ENCODE data around the gene EFCAB3.
"Not testable (repeated sequence)": the region's sequence is repeated elsewhere in the genome, so short reads cannot be mapped to it uniquely, and the experiment has no call there.

EFCAB3 gene

GRCh38 chr17:62380253-62380652 lies at the start of gene EFCAB3:
Gene EFCAB3, plus strand, starts transcription at chr17:62380553. Its CDS starts 2,427 bp downstream, at chr17:62382980.
- Histone ChIP-seq H2AFZ (ENCODE audit: low read length, unreplicated experiment) (no peak within 1 kb of the TSS), H3K4me3 (ENCODE audit: low read depth, low read length) (no peak within 1 kb of the TSS), H3K4me1 (ENCODE audit: control insufficient read depth, insufficient read depth, low read length, unreplicated experiment) (no peaks in the 10 kb centered on the region), H3K79me2 (ENCODE audit: control insufficient read depth, insufficient read depth, low read length, unreplicated experiment) (no peaks in the 10 kb centered on the region), H3K27ac (ENCODE audit: low read depth, low read length) (no peak within 1 kb of the TSS), H3K27me3 (ENCODE audit: insufficient read depth, low read length) (peaks cover 67% of the 10 kb centered on the region), H3K36me3 (ENCODE audit: insufficient read depth, low read length) (no peaks in the 10 kb centered on the region)

DNA sequence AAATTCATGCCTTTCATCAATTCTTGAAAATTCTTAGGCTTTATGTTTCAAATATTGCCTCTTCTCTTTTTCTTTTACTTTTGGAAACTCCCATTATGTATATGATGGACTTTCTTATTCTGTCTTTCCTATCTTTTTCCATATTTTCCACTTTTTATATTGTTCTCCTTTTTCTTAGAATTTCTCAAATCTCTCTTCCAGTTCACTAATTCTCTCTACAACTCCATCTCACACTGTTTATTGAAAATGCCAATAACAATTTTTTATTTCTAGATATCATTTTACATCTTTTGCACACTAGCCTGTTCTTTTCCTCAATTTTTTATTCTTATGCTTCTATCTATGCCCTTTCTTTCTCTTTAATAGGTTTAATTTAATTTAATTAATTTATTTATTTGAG lies 43.8 kb upstream of the EFCAB3 start:
- H3K4me3 ChIP-seq (ENCODE audit: low read depth, low read length) = no peak overlapping the region
- no peak overlapping the region for H3K27ac ChIP-seq (ENCODE audit: low read depth, low read length)
- H3K36me3 ChIP-seq (ENCODE audit: insufficient read depth, low read length) = no peaks in the 10 kb centered on the region

GRCh38 chr17:62343764-62344270 lies 36.5 kb upstream of the EFCAB3 start:
- H3K27me3 ChIP-seq (ENCODE audit: insufficient read depth, low read length) = peaks cover 49% of the 10 kb centered on the region
- no peaks in the 10 kb centered on the region for H3K79me2 ChIP-seq (ENCODE audit: control insufficient read depth, insufficient read depth, low read length, unreplicated experiment)
- no peak overlapping the region for H3K4me3 ChIP-seq (ENCODE audit: low read depth, low read length)
- no peaks in the 10 kb centered on the region for H3K36me3 ChIP-seq (ENCODE audit: insufficient read depth, low read length)
- no peak overlapping the region for H2AFZ ChIP-seq (ENCODE audit: low read length, unreplicated experiment)
- no peaks in the 10 kb centered on the region for H3K4me1 ChIP-seq (ENCODE audit: control insufficient read depth, insufficient read depth, low read length, unreplicated experiment)
- no peak overlapping the region for H3K27ac ChIP-seq (ENCODE audit: low read depth, low read length)

More for the DNA sequence above, 43.8 kb upstream of the EFCAB3 start:
- Histone ChIP-seq H3K4me1 (ENCODE audit: control insufficient read depth, insufficient read depth, low read length, unreplicated experiment) (no peaks in the 10 kb centered on the region), H3K79me2 (ENCODE audit: control insufficient read depth, insufficient read depth, low read length, unreplicated experiment) (no peaks in the 10 kb centered on the region), H2AFZ (ENCODE audit: low read length, unreplicated experiment) (no peak overlapping the region), H3K27me3 (ENCODE audit: insufficient read depth, low read length) (peaks cover 13% of the 10 kb centered on the region)

DNA sequence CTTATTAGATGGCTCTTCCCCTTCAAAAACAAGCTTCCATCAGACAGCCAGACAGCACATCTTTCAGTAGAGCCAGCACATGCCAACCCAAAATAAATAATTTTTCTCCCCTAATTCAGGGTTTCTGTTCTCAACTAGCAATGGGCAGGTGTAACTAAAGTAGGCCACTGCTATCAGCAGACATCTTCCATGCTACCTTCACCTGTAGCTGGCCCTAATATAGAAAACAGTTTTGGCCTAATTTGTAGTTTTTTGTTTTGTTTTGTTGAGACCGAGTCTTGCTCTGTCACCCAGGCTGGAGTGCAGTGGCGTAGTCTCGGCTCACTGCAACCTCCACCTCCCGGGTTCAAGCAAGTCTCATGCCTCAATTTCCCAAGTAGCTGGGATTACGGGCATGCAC lies 29.2 kb upstream of the EFCAB3 start:
- Histone ChIP-seq H3K27me3 (ENCODE audit: insufficient read depth, low read length) (peaks cover 85% of the 10 kb centered on the region), H3K27ac (ENCODE audit: low read depth, low read length) (no peak overlapping the region), H2AFZ (ENCODE audit: low read length, unreplicated experiment) (no peak overlapping the region), H3K79me2 (ENCODE audit: control insufficient read depth, insufficient read depth, low read length, unreplicated experiment) (no peaks in the 10 kb centered on the region), H3K4me3 (ENCODE audit: low read depth, low read length) (no peak overlapping the region), H3K4me1 (ENCODE audit: control insufficient read depth, insufficient read depth, low read length, unreplicated experiment) (no peaks in the 10 kb centered on the region), H3K36me3 (ENCODE audit: insufficient read depth, low read length) (no peaks in the 10 kb centered on the region)

DNA sequence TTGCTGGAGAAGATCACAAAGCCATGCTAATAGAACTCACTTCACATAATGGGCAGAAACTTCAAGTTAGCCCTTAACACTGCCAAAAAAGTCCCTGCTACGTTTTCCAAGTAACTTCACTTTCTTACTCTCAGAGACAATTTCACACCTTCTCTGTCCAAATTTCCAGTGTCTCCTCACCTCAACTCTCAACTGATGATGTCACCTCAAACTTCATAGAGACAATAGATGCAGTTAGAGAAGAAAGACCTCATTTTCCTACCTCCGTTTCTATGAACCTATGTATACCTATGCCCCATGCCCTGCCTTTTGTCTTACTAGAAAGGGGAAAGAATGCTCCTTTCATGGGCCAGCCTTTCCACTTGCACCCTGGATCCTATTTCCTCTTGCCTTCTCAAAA lies 14.2 kb upstream of the EFCAB3 start:
- Histone ChIP-seq H3K4me1 (ENCODE audit: control insufficient read depth, insufficient read depth, low read length, unreplicated experiment) (no peaks in the 10 kb centered on the region), H3K4me3 (ENCODE audit: low read depth, low read length) (no peak overlapping the region), H2AFZ (ENCODE audit: low read length, unreplicated experiment) (no peak overlapping the region), H3K36me3 (ENCODE audit: insufficient read depth, low read length) (no peaks in the 10 kb centered on the region), H3K79me2 (ENCODE audit: control insufficient read depth, insufficient read depth, low read length, unreplicated experiment) (no peaks in the 10 kb centered on the region), H3K27ac (ENCODE audit: low read depth, low read length) (no peak overlapping the region), H3K27me3 (ENCODE audit: insufficient read depth, low read length) (peaks cover 45% of the 10 kb centered on the region)

- Histone ChIP-seq H3K4me1 (ENCODE audit: control insufficient read depth, insufficient read depth, low read length, unreplicated experiment) (no peaks in the 10 kb centered on the region), H2AFZ (ENCODE audit: low read length, unreplicated experiment) (no peak overlapping the region), H3K36me3 (ENCODE audit: insufficient read depth, low read length) (no peaks in the 10 kb centered on the region), H3K27ac (ENCODE audit: low read depth, low read length) (no peak overlapping the region), H3K79me2 (ENCODE audit: control insufficient read depth, insufficient read depth, low read length, unreplicated experiment) (no peaks in the 10 kb centered on the region), H3K27me3 (ENCODE audit: insufficient read depth, low read length) (peaks cover 59% of the 10 kb centered on the region), H3K4me3 (ENCODE audit: low read depth, low read length) (no peak overlapping the region)
These were observed 1.2 kb downstream of the EFCAB3 start for GRCh38 chr17:62381561-62381960.

- no peak overlapping the region for H2AFZ ChIP-seq (ENCODE audit: low read length, unreplicated experiment)
- no peaks in the 10 kb centered on the region for H3K79me2 ChIP-seq (ENCODE audit: control insufficient read depth, insufficient read depth, low read length, unreplicated experiment)
- H3K27ac ChIP-seq (ENCODE audit: low read depth, low read length) = no peak overlapping the region
- peaks cover 55% of the 10 kb centered on the region for H3K27me3 ChIP-seq (ENCODE audit: insufficient read depth, low read length)
- no peaks in the 10 kb centered on the region for H3K36me3 ChIP-seq (ENCODE audit: insufficient read depth, low read length)
- H3K4me1 ChIP-seq (ENCODE audit: control insufficient read depth, insufficient read depth, low read length, unreplicated experiment) = no peaks in the 10 kb centered on the region
- no peak overlapping the region for H3K4me3 ChIP-seq (ENCODE audit: low read depth, low read length)
These were observed 8.5 kb downstream of the EFCAB3 start for GRCh38 chr17:62388856-62389255.

DNA sequence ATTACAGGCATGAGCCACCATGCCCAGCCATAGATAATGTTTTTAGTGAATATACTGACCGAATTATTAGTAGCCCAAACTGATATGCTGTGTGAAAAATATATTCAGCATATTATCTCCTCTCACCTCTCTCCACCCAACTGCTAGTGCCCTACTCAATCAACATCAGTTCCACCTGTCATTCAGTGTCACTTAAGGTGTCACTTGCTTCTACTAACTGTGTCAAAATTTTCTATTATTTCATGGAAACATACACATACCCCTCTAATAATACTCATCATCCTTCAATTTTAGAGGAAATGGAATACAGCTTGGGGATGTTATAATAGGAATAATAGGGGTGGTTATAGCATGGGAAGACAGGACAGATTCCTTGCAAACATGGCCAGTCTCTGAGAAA lies 12.6 kb downstream of the EFCAB3 start:
- no peak overlapping the region for H2AFZ ChIP-seq (ENCODE audit: low read length, unreplicated experiment)
- peaks cover 69% of the 10 kb centered on the region for H3K27me3 ChIP-seq (ENCODE audit: insufficient read depth, low read length)
- no peaks in the 10 kb centered on the region for H3K4me1 ChIP-seq (ENCODE audit: control insufficient read depth, insufficient read depth, low read length, unreplicated experiment)
- no peak overlapping the region for H3K4me3 ChIP-seq (ENCODE audit: low read depth, low read length)
- no peak overlapping the region for H3K27ac ChIP-seq (ENCODE audit: low read depth, low read length)
- no peaks in the 10 kb centered on the region for H3K79me2 ChIP-seq (ENCODE audit: control insufficient read depth, insufficient read depth, low read length, unreplicated experiment)
- no peaks in the 10 kb centered on the region for H3K36me3 ChIP-seq (ENCODE audit: insufficient read depth, low read length)

- no peaks in the 10 kb centered on the region for H3K4me1 ChIP-seq (ENCODE audit: control insufficient read depth, insufficient read depth, low read length, unreplicated experiment)
- peaks cover 39% of the 10 kb centered on the region for H3K27me3 ChIP-seq (ENCODE audit: insufficient read depth, low read length)
- H3K36me3 ChIP-seq (ENCODE audit: insufficient read depth, low read length) = no peaks in the 10 kb centered on the region
- H2AFZ ChIP-seq (ENCODE audit: low read length, unreplicated experiment) = no peak overlapping the region
- no peaks in the 10 kb centered on the region for H3K79me2 ChIP-seq (ENCODE audit: control insufficient read depth, insufficient read depth, low read length, unreplicated experiment)
- H3K27ac ChIP-seq (ENCODE audit: low read depth, low read length) = no peak overlapping the region
- no peak overlapping the region for H3K4me3 ChIP-seq (ENCODE audit: low read depth, low read length)
These were observed 18.5 kb downstream of the EFCAB3 start for GRCh38 chr17:62398891-62399290.

DNA sequence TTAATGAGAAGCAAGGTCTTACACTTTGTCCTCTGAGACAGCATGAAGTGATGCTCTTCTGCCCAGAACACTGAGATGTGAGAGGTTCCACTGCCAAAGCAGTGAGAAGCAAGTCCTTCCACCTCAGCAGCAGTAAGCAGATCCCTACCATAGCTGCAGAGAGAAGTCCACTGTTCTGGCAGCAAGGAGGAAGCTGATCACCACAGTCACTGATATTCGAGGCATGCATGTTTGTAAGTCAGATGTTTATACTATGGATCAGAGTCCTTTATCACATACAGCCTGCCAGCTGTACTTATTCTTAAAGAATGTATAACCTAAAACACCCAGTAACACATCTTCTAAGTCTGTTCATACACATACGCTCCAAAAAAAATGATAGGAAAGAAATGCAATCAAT lies 25.1 kb downstream of the EFCAB3 start:
- Histone ChIP-seq H3K4me3 (ENCODE audit: low read depth, low read length) (no peak overlapping the region), H3K4me1 (ENCODE audit: control insufficient read depth, insufficient read depth, low read length, unreplicated experiment) (no peaks in the 10 kb centered on the region), H3K36me3 (ENCODE audit: insufficient read depth, low read length) (no peaks in the 10 kb centered on the region), H2AFZ (ENCODE audit: low read length, unreplicated experiment) (no peak overlapping the region), H3K27ac (ENCODE audit: low read depth, low read length) (no peak overlapping the region), H3K27me3 (ENCODE audit: insufficient read depth, low read length) (peaks cover 22% of the 10 kb centered on the region), H3K79me2 (ENCODE audit: control insufficient read depth, insufficient read depth, low read length, unreplicated experiment) (no peaks in the 10 kb centered on the region)

- not testable (repeated sequence) for H3K27me3 ChIP-seq (ENCODE audit: insufficient read depth, low read length); H2AFZ ChIP-seq (ENCODE audit: low read length, unreplicated experiment); H3K4me3 ChIP-seq (ENCODE audit: low read depth, low read length)
These were observed 32.7 kb downstream of the EFCAB3 start for GRCh38 chr17:62413090-62413489.

More at GRCh38 chr17:62413090-62413489, 32.7 kb downstream of the EFCAB3 start:
- not testable (repeated sequence) for H3K4me1 ChIP-seq (ENCODE audit: control insufficient read depth, insufficient read depth, low read length, unreplicated experiment); H3K27ac ChIP-seq (ENCODE audit: low read depth, low read length); H3K36me3 ChIP-seq (ENCODE audit: insufficient read depth, low read length); H3K79me2 ChIP-seq (ENCODE audit: control insufficient read depth, insufficient read depth, low read length, unreplicated experiment)
